ENCODE data around the gene TOMM34. TPM values are rescaled to one million over a fixed set of nuclear protein-coding genes. Genes with fewer than 3 reads are reported as not detected.
A peak's percentile ranks its signal among the peaks of the same experiment; 100 is the strongest.

The TOMM34 gene
- total and polyA plus RNA-seq, 2 of the 13 experiments (the other 11 are each of a cell fraction or from before 2014, with no cell fraction given): 36.2 to 52.0 TPM

DNA sequence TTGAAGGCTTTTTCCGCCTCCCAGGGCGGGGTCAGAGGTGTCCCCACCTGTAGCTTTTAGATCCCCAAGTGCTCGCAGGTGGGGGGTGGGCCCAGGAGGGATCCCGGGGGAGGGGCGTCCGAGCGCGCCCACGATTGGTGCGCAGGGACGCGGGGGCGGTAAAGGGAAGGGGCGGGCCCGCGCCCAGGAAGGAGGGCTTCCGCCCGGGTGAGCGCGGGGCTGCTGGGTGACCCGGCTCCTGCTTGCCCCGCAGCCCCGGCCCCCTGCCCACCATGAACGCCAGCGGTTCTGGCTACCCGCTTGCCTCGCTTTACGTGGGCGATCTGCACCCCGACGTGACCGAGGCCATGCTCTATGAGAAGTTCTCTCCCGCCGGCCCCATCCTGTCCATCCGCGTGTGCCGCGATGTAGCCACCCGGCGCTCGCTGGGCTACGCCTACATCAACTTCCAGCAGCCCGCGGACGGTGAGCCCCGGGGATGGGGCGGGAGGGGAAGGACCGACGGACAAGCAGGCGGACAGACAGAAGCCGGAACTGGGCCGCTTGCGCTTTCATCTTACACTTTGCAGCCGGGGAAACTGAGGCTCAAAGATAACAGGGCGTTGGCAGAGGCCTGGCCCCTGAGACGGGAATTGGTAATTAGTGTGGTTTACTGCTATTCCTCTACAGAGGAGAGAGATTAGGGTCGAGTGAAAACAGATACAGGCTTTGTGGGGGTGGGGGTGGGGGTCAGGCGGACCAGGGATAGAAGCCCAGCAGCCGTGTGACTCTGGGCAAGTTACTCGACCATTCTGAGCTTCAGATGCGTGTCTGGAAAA, 50.1 kb downstream of the TOMM34 start, which contains the start of gene PABPC1L (continued):
- TF ChIP-seq, protein P1, sequence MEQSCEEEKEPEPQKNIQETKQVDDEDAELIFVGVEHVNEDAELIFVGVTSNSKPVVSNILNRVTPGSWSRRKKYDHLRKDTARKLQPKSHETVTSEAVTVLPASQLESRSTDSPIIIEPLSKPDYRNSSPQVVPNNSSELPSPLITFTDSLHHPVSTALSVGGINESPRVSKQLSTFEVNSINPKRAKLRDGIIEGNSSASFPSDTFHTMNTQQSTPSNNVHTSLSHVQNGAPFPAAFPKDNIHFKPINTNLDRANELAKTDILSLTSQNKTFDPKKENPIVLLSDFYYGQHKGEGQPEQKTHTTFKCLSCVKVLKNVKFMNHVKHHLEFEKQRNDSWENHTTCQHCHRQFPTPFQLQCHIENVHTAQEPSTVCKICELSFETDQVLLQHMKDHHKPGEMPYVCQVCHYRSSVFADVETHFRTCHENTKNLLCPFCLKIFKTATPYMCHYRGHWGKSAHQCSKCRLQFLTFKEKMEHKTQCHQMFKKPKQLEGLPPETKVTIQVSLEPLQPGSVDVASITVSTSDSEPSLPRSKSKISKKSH (CRISPR knock-in tag; IDR thresholded peaks at IDR 0.05; ENCODE audit: borderline replicate concordance): peak; percentile 96
- TF ChIP-seq KDM4B (CRISPR knock-in tag; IDR thresholded peaks at IDR 0.05) (peak; percentile 90; the same call in 1 of the 2 replicates), ZNF513 (CRISPR knock-in tag; conservative IDR thresholded peaks at IDR 0.05) (peak; percentile 90; the same call in 1 of the 2 replicates), ZSCAN22 (CRISPR knock-in tag; IDR thresholded peaks at IDR 0.05) (peak; percentile 45; the same call in 1 of the 2 replicates), ZKSCAN1 (IDR thresholded peaks at IDR 0.05; ENCODE audit: low read length) (no peak), ZSCAN9 (CRISPR knock-in tag; IDR thresholded peaks at IDR 0.05; ENCODE audit: borderline replicate concordance) (peak; percentile 84; the same call in 1 of the 2 replicates), ZBTB2 (CRISPR knock-in tag; IDR thresholded peaks at IDR 0.05; ENCODE audit: low read depth) (peak; percentile 76), ZNF615 (CRISPR knock-in tag; IDR thresholded peaks at IDR 0.05; ENCODE audit: borderline replicate concordance) (0 out of 2 replicates have a peak, but pooled peaks have one; percentile 40), ZNF34 (CRISPR knock-in tag; IDR thresholded peaks at IDR 0.05; ENCODE audit: borderline replicate concordance) (peak; percentile 98), POLR2AphosphoS2 (IDR thresholded peaks at IDR 0.05; ENCODE audit: low read depth, low read length) (0 out of 2 replicates have a peak, but pooled peaks have one; percentile 11), CHCHD3 (CRISPR knock-in tag; IDR thresholded peaks at IDR 0.05) (peak; percentile 91; the same call in 1 of the 2 replicates), ZNF282 (IDR thresholded peaks at IDR 0.05; ENCODE audit: partially characterized antibody) (no peak), HOXA3 (CRISPR knock-in tag; IDR thresholded peaks at IDR 0.05) (peak; percentile 65)
- TF ChIP-seq, protein P2, sequence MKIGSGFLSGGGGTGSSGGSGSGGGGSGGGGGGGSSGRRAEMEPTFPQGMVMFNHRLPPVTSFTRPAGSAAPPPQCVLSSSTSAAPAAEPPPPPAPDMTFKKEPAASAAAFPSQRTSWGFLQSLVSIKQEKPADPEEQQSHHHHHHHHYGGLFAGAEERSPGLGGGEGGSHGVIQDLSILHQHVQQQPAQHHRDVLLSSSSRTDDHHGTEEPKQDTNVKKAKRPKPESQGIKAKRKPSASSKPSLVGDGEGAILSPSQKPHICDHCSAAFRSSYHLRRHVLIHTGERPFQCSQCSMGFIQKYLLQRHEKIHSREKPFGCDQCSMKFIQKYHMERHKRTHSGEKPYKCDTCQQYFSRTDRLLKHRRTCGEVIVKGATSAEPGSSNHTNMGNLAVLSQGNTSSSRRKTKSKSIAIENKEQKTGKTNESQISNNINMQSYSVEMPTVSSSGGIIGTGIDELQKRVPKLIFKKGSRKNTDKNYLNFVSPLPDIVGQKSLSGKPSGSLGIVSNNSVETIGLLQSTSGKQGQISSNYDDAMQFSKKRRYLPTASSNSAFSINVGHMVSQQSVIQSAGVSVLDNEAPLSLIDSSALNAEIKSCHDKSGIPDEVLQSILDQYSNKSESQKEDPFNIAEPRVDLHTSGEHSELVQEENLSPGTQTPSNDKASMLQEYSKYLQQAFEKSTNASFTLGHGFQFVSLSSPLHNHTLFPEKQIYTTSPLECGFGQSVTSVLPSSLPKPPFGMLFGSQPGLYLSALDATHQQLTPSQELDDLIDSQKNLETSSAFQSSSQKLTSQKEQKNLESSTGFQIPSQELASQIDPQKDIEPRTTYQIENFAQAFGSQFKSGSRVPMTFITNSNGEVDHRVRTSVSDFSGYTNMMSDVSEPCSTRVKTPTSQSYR (CRISPR knock-in tag; IDR thresholded peaks at IDR 0.05; ENCODE audit: borderline replicate concordance): peak; percentile 54; the same call in 1 of the 2 replicates
- TF ChIP-seq, protein P3, sequence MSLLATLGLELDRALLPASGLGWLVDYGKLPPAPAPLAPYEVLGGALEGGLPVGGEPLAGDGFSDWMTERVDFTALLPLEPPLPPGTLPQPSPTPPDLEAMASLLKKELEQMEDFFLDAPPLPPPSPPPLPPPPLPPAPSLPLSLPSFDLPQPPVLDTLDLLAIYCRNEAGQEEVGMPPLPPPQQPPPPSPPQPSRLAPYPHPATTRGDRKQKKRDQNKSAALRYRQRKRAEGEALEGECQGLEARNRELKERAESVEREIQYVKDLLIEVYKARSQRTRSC (CRISPR knock-in tag; IDR thresholded peaks at IDR 0.05; ENCODE audit: low read depth): 0 out of 2 replicates have a peak, but pooled peaks have one; percentile 45
- TF ChIP-seq, protein P4, sequence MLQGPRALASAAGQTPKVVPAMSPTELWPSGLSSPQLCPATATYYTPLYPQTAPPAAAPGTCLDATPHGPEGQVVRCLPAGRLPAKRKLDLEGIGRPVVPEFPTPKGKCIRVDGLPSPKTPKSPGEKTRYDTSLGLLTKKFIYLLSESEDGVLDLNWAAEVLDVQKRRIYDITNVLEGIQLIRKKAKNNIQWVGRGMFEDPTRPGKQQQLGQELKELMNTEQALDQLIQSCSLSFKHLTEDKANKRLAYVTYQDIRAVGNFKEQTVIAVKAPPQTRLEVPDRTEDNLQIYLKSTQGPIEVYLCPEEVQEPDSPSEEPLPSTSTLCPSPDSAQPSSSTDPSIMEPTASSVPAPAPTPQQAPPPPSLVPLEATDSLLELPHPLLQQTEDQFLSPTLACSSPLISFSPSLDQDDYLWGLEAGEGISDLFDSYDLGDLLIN (CRISPR knock-in tag; IDR thresholded peaks at IDR 0.05; ENCODE audit: borderline replicate concordance): peak; percentile 82; the same call in 1 of the 2 replicates
- TF ChIP-seq, protein P5, sequence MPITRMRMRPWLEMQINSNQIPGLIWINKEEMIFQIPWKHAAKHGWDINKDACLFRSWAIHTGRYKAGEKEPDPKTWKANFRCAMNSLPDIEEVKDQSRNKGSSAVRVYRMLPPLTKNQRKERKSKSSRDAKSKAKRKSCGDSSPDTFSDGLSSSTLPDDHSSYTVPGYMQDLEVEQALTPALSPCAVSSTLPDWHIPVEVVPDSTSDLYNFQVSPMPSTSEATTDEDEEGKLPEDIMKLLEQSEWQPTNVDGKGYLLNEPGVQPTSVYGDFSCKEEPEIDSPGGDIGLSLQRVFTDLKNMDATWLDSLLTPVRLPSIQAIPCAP (CRISPR knock-in tag; IDR thresholded peaks at IDR 0.05; ENCODE audit: low read depth): no peak; the same call in 1 of the 2 replicates
